ENCODE results near the gene MUC2.

MUC2 gene

GRCh38 chr11:1121813-1122663 lies 47.4 kb downstream of the MUC2 start:
- no peak for DNase-seq (ENCODE audit: low spot score)

DNA sequence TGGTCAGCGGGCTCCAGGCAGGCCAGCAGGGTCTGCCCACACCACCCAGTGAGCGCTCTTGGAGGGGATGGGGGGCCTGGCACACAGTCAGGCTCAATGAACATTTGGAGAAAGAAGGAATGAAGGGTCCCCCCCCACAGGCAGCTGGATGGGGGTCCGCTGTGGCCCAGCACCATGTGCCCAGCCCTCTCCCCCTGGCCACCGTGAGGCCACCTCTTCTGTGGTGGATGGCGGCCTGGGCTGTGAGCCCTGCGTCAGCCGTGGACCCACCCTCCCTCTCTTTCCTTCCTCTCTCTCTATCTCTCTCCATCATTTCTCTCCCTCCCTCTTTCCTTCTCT lies 48.0 kb downstream of the MUC2 start:
- DNase-seq (ENCODE audit: low spot score): no peak

DNA sequence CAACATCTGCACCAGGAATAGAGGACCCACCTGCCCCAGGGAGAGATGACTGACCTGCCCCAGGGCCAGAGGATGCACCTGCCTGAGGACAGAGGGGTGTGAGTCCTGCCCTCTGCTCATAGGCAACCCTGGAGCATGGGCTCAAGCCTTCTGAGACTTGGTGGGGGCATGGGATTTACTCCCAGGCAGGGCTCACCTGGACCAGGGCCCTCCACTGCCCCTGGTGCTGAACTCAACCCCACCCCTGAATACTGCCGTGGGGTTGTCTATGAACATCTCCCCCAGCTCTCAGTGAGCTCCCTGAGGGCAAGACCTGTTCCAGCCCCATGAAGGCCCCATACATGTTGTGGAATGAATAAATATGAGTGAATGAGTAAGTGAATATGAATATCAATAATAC lies 49.3 kb downstream of the MUC2 start:
- DNase-seq (ENCODE audit: low spot score): no peak

Data from Ammon's horn (tissue), 1 donor.